IMR-90 (cell line): ENCODE measurements around the gene GRM8. TPM values are rescaled to one million over a fixed set of nuclear protein-coding genes. Genes with fewer than 3 reads are reported as not detected.

Experiments used
- ATAC-seq: fragments of 200-7000 bp; cut with Tn5 transposase; 2 replicates; pipeline ENCODE4 v1.9.1; 2020; ENCODE audit warnings: low read depth, mild to moderate bottlenecking, moderate library complexity
- BruUV-seq: library from RNA; stranded (reverse); fragments of 400-500 nt; replicated peaks from 2 replicates; lab custom pipeline; 2021; lab: Mats Ljungman, UMichigan
- CTCF ChIA-PET: fragments of 300-600 bp; formaldehyde crosslinking; extraction: SDS; loops from one replicate; lab custom pipeline; 2021; ENCODE audit warnings: antibody characterized with exemption; lab: Yijun Ruan, JAX
- POLR2A ChIA-PET: fragments of 300-600 bp; sonication (Branson Sonifier 250); formaldehyde crosslinking; loops from one replicate; lab custom pipeline; 2022; ENCODE audit warnings: antibody characterized with exemption; ENCODE audit not compliant: unreplicated experiment; lab: Charles Lee
- DNase-seq: peaks from one replicate; pipeline ENCODE4 v3.0.0; 2013
- H2AFZ ChIP-seq: replicated peaks from 2 replicates; pipeline ENCODE3; 2013; ENCODE audit warnings: low read length, mild to moderate bottlenecking; ENCODE audit not compliant: poor library complexity
- H2AK5ac ChIP-seq: 2 replicates; pipeline ENCODE4 v1.6.1; 2013; ENCODE audit warnings: low read depth, low read length, inconsistent platforms
- H2AK9ac ChIP-seq: replicated peaks from 2 replicates; pipeline ENCODE3; 2013; ENCODE audit warnings: mild to moderate bottlenecking, low read depth, low read length, moderate library complexity; ENCODE audit not compliant: poor library complexity
- H2BK120ac ChIP-seq: 2 replicates; pipeline ENCODE4 v1.6.1; 2013; ENCODE audit warnings: low read depth, low read length, inconsistent platforms
- H2BK15ac ChIP-seq: 3 replicates; pipeline ENCODE4 v1.6.1; 2013; ENCODE audit warnings: low read depth, low read length, inconsistent platforms
- H2BK20ac ChIP-seq: 2 replicates; pipeline ENCODE4 v1.6.1; 2013; ENCODE audit warnings: low read depth, mild to moderate bottlenecking, inconsistent platforms, low read length, moderate library complexity
- H2BK5ac ChIP-seq: 2 replicates; pipeline ENCODE4 v1.6.1; 2013; ENCODE audit warnings: mild to moderate bottlenecking, low read depth, low read length, inconsistent platforms; ENCODE audit not compliant: poor library complexity, severe bottlenecking
- H3K14ac ChIP-seq: replicated peaks from 2 replicates; pipeline ENCODE4 v1.6.1; 2013; ENCODE audit warnings: low read depth, low read length, inconsistent platforms
- H3K18ac ChIP-seq: 2 replicates; pipeline ENCODE4 v1.6.1; 2013; ENCODE audit warnings: low read depth, low read length, control low read depth
- H3K23ac ChIP-seq: 2 replicates; pipeline ENCODE4 v1.6.1; 2013; ENCODE audit warnings: low read depth, low read length, inconsistent platforms
- H3K27ac ChIP-seq: 2 replicates; pipeline ENCODE4 v1.5.1; 2013; ENCODE audit warnings: mild to moderate bottlenecking, control low read depth, low read length; ENCODE audit not compliant: insufficient read depth
- H3K27me3 ChIP-seq: 2 replicates; pipeline ENCODE4 v1.6.1; 2013; ENCODE audit warnings: low read length; ENCODE audit not compliant: control insufficient read depth, insufficient read depth
- H3K36me3 ChIP-seq: 2 replicates; pipeline ENCODE4 v1.6.1; 2013; ENCODE audit warnings: low read length, mixed read lengths; ENCODE audit not compliant: control insufficient read depth, insufficient read depth
- H3K4ac ChIP-seq: 2 replicates; pipeline ENCODE4 v1.6.1; 2013; ENCODE audit warnings: low read depth, low read length, inconsistent platforms
- H3K4me1 ChIP-seq: 2 replicates; pipeline ENCODE4 v1.6.1; 2013; ENCODE audit warnings: low read length, mixed read lengths; ENCODE audit not compliant: control insufficient read depth, insufficient read depth
- H3K4me2 ChIP-seq: 2 replicates; pipeline ENCODE4 v1.6.1; 2013; ENCODE audit warnings: low read depth, mild to moderate bottlenecking, control low read depth, low read length, moderate library complexity
- H3K4me3 ChIP-seq: 2 replicates; pipeline ENCODE4 v1.5.1; 2013; ENCODE audit warnings: low read depth, mild to moderate bottlenecking, control low read depth, low read length, moderate library complexity; ENCODE audit not compliant: insufficient read depth
- H3K56ac ChIP-seq: 2 replicates; pipeline ENCODE4 v1.6.1; 2013; ENCODE audit warnings: low read length, inconsistent platforms; ENCODE audit not compliant: insufficient read depth; ENCODE audit errors: extremely low read depth
- H3K79me1 ChIP-seq, 2 experiments: 2 replicates each; pipeline ENCODE4 v1.6.1; 2013; ENCODE audit warnings: low read length in 2 of 2, inconsistent platforms in 1 of 2, low read depth in 1 of 2
- H3K9ac ChIP-seq: 2 replicates; pipeline ENCODE4 v1.6.1; 2013; ENCODE audit warnings: low read depth, low read length, control low read depth
- H3K9me1 ChIP-seq: 2 replicates; pipeline ENCODE4 v1.6.1; 2013; ENCODE audit warnings: low read length, inconsistent platforms; ENCODE audit not compliant: insufficient read depth
- H3K9me3 ChIP-seq: 2 replicates; pipeline ENCODE4 v1.6.1; 2013; ENCODE audit warnings: low read length; ENCODE audit not compliant: control insufficient read depth, insufficient read depth
- H4K20me1 ChIP-seq: 2 replicates; pipeline ENCODE4 v1.6.1; 2013; ENCODE audit warnings: low read length, inconsistent platforms; ENCODE audit not compliant: insufficient read depth
- H4K5ac ChIP-seq: 2 replicates; pipeline ENCODE4 v1.6.1; 2013; ENCODE audit warnings: mild to moderate bottlenecking, low read depth, low read length, control low read depth
- H4K8ac ChIP-seq, 2 experiments: 2 replicates each; pipeline ENCODE4 v1.6.1; 2013; ENCODE audit warnings: low read depth in 2 of 2, low read length in 2 of 2, control low read depth in 1 of 2, inconsistent platforms in 1 of 2
- H4K91ac ChIP-seq: 2 replicates; pipeline ENCODE4 v1.6.1; 2013; ENCODE audit warnings: low read depth, low read length, inconsistent platforms; ENCODE audit not compliant: insufficient read depth
- CEBPB ChIP-seq: IDR thresholded peaks from 2 replicates; pipeline ENCODE4 v1.6.1; 2012; ENCODE audit warnings: low read depth, low read length, improper control_type of control experiment
- MXI1 ChIP-seq: IDR thresholded peaks from 2 replicates; pipeline ENCODE4 v1.6.1; 2012; ENCODE audit warnings: low read depth, mild to moderate bottlenecking, low read length, moderate library complexity, borderline replicate concordance
- POLR2A ChIP-seq: IDR thresholded peaks from 2 replicates; pipeline ENCODE4 v1.6.1; 2012; ENCODE audit warnings: mild to moderate bottlenecking, low read depth, low read length
- RAD21 ChIP-seq: IDR thresholded peaks from 2 replicates; pipeline ENCODE4 v1.6.1; 2012; ENCODE audit warnings: low read length, improper control_type of control experiment
- RFX5 ChIP-seq: IDR thresholded peaks from 2 replicates; pipeline ENCODE4 v1.8.0; 2012; ENCODE audit warnings: low read depth, mild to moderate bottlenecking, low read length, moderate library complexity
- WGBS, 2 experiments: methylation state at CpG; one replicate each; pipeline versions ENCODE4 v1.1.5 to v1.1.7; 2013; ENCODE audit warnings: missing lambda C conversion rate in 2 of 2; ENCODE audit not compliant: insufficient read length in 1 of 2; ENCODE audit errors: extremely low coverage in 2 of 2; 5-methylcytosine and 5-hydroxymethylcytosine counted together
- dilution Hi-C: fragments of 300-500 bp; cut with HindIII; formaldehyde crosslinking; loops from one replicate; pipeline ENCODE4 v1.14.3; 2018; ENCODE audit warnings: low sequenced_read_pairs; ENCODE audit not compliant: unreplicated experiment
- in situ Hi-C: fragments of 300-500 bp; cut with MboI; formaldehyde crosslinking; loops from 3 replicates; pipeline ENCODE4 v1.14.3; 2019; ENCODE audit warnings: low sequenced_read_pairs, inconsistent platforms, mixed read lengths
- intact Hi-C: fragments of 100-400 bp; cut with micrococcal nuclease; formaldehyde crosslinking; loops from 2 replicates; pipeline ENCODE4 v1.10.0; 2022
- polyA plus RNA-seq, 3 experiments: library from polyadenylated mRNA; depleted of rRNA; stranded (reverse); fragments of >200 nt; gene quantifications; 2 replicates each; pipeline ENCODE4 v1.2.3, GENCODE V29; 2012; ENCODE audit warnings: low replicate concordance in 1 of 3
- total RNA-seq: library from RNA; depleted of rRNA; stranded (reverse); fragments of >200 nt; gene quantifications from 2 replicates; pipeline ENCODE4 v1.2.3, GENCODE V29; 2012
- TF ChIP-seq, protein P1 (sequence below): fragments of 150-350 bp; IDR thresholded peaks from 2 replicates; pipeline ENCODE4 v1.6.1; 2017; ENCODE audit warnings: mild to moderate bottlenecking, antibody characterized with exemption, low read length, low read depth
- TF ChIP-seq, protein P2 (sequence below): fragments of 150-350 bp; IDR thresholded peaks from 2 replicates; pipeline ENCODE4 v1.6.1; 2016; ENCODE audit warnings: low read depth, mild to moderate bottlenecking, low read length, moderate library complexity, borderline replicate concordance

Gene GRM8
- total and polyA plus RNA-seq, 2 of the 4 experiments (the other 2 are of a cell fraction): not detected

DNA sequence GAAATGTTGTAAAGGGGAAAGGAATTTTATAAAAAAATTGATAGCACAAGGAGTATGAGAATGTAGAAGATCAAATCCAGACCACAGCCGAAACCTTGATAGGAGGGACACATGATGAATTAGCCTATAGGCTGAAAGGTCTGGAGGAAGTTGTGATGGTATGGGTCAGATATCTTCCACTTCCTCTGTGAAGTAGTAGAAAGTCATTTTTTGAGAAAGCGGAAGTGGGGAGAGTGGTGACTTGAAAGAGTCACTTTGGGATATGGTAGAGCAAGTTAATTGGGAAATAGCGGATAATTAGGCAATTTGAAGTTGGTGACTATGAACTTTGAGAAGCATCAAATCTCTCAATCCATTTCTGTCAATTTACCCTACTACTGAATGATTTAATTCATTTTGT, 99.4 kb downstream of the GRM8 start:
- Histone ChIP-seq H4K20me1 (no peaks in the 10 kb centered on the region), H3K36me3 (no peaks in the 10 kb centered on the region), H3K79me1 (no peaks in the 10 kb centered on the region), H2AK5ac (no peak overlapping the region), H2BK15ac (no peak overlapping the region), H3K14ac (no peak overlapping the region), H3K27me3 (no peaks in the 10 kb centered on the region), H3K4me2 (no peak overlapping the region), H3K27ac (no peak overlapping the region), H3K56ac (no peak overlapping the region), H3K9me1 (no peaks in the 10 kb centered on the region), H3K4ac (no peak overlapping the region), H3K23ac (no peak overlapping the region), H2AFZ (no peak overlapping the region), H2BK20ac (no peak overlapping the region), H2BK5ac (no peak overlapping the region), H4K8ac (no peak overlapping the region), H3K9me3 (peaks cover 7% of the 10 kb centered on the region), H3K4me3 (no peak overlapping the region), H4K91ac (no peak overlapping the region), H3K4me1 (no peaks in the 10 kb centered on the region), H3K9ac (no peak overlapping the region), H2AK9ac (no peak overlapping the region), H2BK120ac (no peak overlapping the region), H3K18ac (no peak overlapping the region), H4K5ac (no peak overlapping the region)
- CTCF ChIA-PET: no interaction called here
- no peak for ATAC-seq
- no TSS peak for BruUV-seq
- TF ChIP-seq, protein P1, sequence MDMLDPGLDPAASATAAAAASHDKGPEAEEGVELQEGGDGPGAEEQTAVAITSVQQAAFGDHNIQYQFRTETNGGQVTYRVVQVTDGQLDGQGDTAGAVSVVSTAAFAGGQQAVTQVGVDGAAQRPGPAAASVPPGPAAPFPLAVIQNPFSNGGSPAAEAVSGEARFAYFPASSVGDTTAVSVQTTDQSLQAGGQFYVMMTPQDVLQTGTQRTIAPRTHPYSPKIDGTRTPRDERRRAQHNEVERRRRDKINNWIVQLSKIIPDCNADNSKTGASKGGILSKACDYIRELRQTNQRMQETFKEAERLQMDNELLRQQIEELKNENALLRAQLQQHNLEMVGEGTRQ: no peak
- TF ChIP-seq RFX5 (no peak), CEBPB (no peak), RAD21 (no peak), MXI1 (no peak), POLR2A (no peak)
- TF ChIP-seq, protein P2, sequence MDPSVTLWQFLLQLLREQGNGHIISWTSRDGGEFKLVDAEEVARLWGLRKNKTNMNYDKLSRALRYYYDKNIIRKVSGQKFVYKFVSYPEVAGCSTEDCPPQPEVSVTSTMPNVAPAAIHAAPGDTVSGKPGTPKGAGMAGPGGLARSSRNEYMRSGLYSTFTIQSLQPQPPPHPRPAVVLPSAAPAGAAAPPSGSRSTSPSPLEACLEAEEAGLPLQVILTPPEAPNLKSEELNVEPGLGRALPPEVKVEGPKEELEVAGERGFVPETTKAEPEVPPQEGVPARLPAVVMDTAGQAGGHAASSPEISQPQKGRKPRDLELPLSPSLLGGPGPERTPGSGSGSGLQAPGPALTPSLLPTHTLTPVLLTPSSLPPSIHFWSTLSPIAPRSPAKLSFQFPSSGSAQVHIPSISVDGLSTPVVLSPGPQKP: no peak
- intact Hi-C loops: no loop called here
- dilution Hi-C loops: no loop called here
- in situ Hi-C loops: no loop called here
- POLR2A ChIA-PET: no interaction called here
- DNase-seq: no peak
- no CpG with 5 or more reads among the region's 3 CpGs for WGBS, 2 experiments
